Mesendoderm (in vitro differentiated cells): ENCODE measurements around the gene DDX18.
"Not testable (repeated sequence)": the region's sequence is repeated elsewhere in the genome, so short reads cannot be mapped to it uniquely, and the experiment has no call there.

Experiments used
- DNase-seq: peaks from one replicate; pipeline ENCODE4 v3.0.0; 2013
- H2AK5ac ChIP-seq: 2 replicates; pipeline ENCODE4 v1.6.1; 2013; ENCODE audit warnings: low read length, inconsistent platforms
- H2BK120ac ChIP-seq: 2 replicates; pipeline ENCODE4 v1.6.1; 2013; ENCODE audit warnings: low read depth, mild to moderate bottlenecking, low read length, moderate library complexity, mixed read lengths
- H2BK15ac ChIP-seq: replicated peaks from 2 replicates; pipeline ENCODE4 v1.6.1; 2013; ENCODE audit warnings: low read depth, mild to moderate bottlenecking, moderate library complexity
- H2BK5ac ChIP-seq: 2 replicates; pipeline ENCODE4 v1.6.1; 2013; ENCODE audit warnings: low read length, inconsistent platforms
- H3K18ac ChIP-seq: 2 replicates; pipeline ENCODE4 v1.6.1; 2013; ENCODE audit warnings: mild to moderate bottlenecking, low read length, mixed read lengths
- H3K23ac ChIP-seq: one replicate; pipeline ENCODE4 v1.6.1; 2013; ENCODE audit warnings: low read length
- H3K27ac ChIP-seq: 2 replicates; pipeline ENCODE4 v1.5.1; 2013; ENCODE audit warnings: low read depth, mild to moderate bottlenecking, inconsistent platforms, low read length, moderate library complexity
- H3K27me3 ChIP-seq: 2 replicates; pipeline ENCODE4 v1.6.1; 2013; ENCODE audit warnings: low read length, control low read depth, mild to moderate bottlenecking, inconsistent platforms; ENCODE audit not compliant: insufficient read depth, poor library complexity
- H3K36me3 ChIP-seq: 2 replicates; pipeline ENCODE4 v1.6.1; 2013; ENCODE audit warnings: low read length, inconsistent platforms; ENCODE audit not compliant: control insufficient read depth, insufficient read depth
- H3K4ac ChIP-seq: one replicate; pipeline ENCODE4 v1.6.1; 2013; ENCODE audit warnings: low read depth, mild to moderate bottlenecking, low read length, moderate library complexity
- H3K4me1 ChIP-seq: 2 replicates; pipeline ENCODE4 v1.6.1; 2013; ENCODE audit warnings: low read depth, low read length, inconsistent platforms; ENCODE audit not compliant: control insufficient read depth
- H3K4me2 ChIP-seq: 2 replicates; pipeline ENCODE4 v1.6.1; 2013; ENCODE audit warnings: low read length
- H3K4me3 ChIP-seq: 2 replicates; pipeline ENCODE4 v1.5.1; 2013; ENCODE audit warnings: mild to moderate bottlenecking, low read length
- H3K56ac ChIP-seq: one replicate; pipeline ENCODE4 v1.6.1; 2013; ENCODE audit warnings: low read length
- H3K79me1 ChIP-seq: 2 replicates; pipeline ENCODE4 v1.6.1; 2013; ENCODE audit warnings: low read length, inconsistent platforms
- H3K79me2 ChIP-seq: 2 replicates; pipeline ENCODE4 v1.6.1; 2013; ENCODE audit warnings: mild to moderate bottlenecking, low read length; ENCODE audit not compliant: control insufficient read depth, insufficient read depth
- H3K9ac ChIP-seq: 2 replicates; pipeline ENCODE4 v1.6.1; 2013; ENCODE audit warnings: low read length, inconsistent platforms
- H4K5ac ChIP-seq: one replicate; pipeline ENCODE4 v1.6.1; 2013; ENCODE audit warnings: low read length
- H4K8ac ChIP-seq: one replicate; pipeline ENCODE4 v1.6.1; 2013; ENCODE audit warnings: low read depth, mild to moderate bottlenecking, control low read depth, low read length, moderate library complexity
- WGBS: extraction: QIAGEN DNeasy Blood & Tissue Kit; methylation state at CpG from one replicate; pipeline ENCODE4 v1.1.7; 2013; ENCODE audit warnings: low lambda C conversion rate, missing lambda C conversion rate; ENCODE audit not compliant: insufficient coverage; ENCODE audit errors: extremely low coverage; 5-methylcytosine and 5-hydroxymethylcytosine counted together

Gene DDX18

DNA sequence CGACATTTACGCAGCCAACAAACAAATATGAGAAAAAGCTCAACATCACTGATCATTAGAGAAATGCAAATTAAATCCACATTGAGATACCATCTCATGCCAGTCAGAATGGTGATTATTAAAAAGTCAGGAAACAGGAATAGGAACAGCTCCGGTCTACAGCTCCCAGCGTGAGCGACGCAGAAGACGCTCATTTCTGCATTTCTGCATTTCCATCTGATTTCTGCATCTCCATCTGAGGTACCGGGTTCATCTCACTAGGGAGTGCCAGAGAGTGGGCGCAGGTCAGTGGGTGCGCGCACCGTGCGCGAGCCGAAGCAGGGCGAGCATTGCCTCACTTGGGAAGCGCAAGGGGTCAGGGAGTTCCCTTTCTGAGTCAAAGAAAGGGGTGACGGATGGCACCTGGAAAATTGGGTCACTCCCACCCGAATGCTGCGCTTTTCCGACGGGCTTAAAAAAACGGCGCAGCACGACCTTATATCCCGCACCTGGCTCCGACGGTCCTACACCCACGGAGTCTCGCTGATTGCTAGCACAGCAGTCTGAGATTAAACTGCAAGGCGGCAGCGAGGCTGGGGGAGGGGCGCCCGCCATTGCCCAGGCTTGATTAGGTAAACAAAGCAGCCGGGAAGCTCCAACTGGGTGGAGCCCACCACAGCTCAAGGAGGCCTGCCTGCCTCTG lies 10.7 kb upstream of the DDX18 start:
- not testable (repeated sequence) for H4K5ac ChIP-seq, H2BK5ac ChIP-seq, H3K79me2 ChIP-seq, H4K8ac ChIP-seq, H3K27ac ChIP-seq, H2BK15ac ChIP-seq, H3K27me3 ChIP-seq, H3K4me1 ChIP-seq, H2AK5ac ChIP-seq, H2BK120ac ChIP-seq, H3K4ac ChIP-seq, H3K23ac ChIP-seq, H3K79me1 ChIP-seq, H3K36me3 ChIP-seq
- Histone ChIP-seq H3K9ac (peak overlapping the region; percentile 22), H3K4me2 (peak overlapping the region; percentile 25), H3K4me3 (peak overlapping the region; percentile 23), H3K18ac (peak overlapping the region; percentile 56), H3K56ac (peak overlapping the region; percentile 80)
- no CpG with 5 or more reads among the region's 35 CpGs for WGBS
- peak; percentile 36 for DNase-seq

GRCh38 chr2:117812443-117812842 lies 2.0 kb upstream of the DDX18 start:
- no CpG with 5 or more reads among the region's 4 CpGs for WGBS

DNA sequence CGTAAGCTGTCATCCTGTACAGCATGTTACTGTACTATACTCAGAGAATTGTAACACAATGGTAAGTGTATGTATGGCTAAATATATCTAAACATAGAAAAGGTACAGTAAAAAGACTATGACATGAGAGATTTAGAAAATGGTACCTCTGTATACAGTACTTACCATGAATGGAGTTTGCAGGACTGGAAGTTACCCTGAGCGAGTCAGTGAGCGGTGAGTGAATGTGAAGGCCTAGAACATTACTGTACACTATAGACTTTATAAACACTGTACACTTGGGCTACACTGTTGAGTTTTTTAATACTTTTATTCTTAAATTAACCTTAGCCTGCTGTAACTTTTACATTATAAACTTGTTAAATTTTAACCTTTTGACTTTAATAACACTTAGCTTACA lies 1.5 kb downstream of the DDX18 start:
- Histone ChIP-seq H3K36me3 (peaks cover 2% of the 10 kb centered on the region), H2AK5ac (no peak overlapping the region), H3K23ac (no peak overlapping the region), H3K4ac (no peak overlapping the region), H3K18ac (no peak overlapping the region), H3K56ac (no peak overlapping the region), H4K8ac (no peak overlapping the region), H2BK120ac (no peak overlapping the region), H3K4me3 (no peak overlapping the region), H2BK5ac (no peak overlapping the region), H4K5ac (no peak overlapping the region), H3K79me2 (peaks cover 16% of the 10 kb centered on the region), H3K4me1 (no peaks in the 10 kb centered on the region), H3K27me3 (no peaks in the 10 kb centered on the region), H3K79me1 (peaks cover 7% of the 10 kb centered on the region), H3K27ac (no peak overlapping the region), H3K4me2 (peak overlapping the region; percentile 3), H2BK15ac (no peak overlapping the region), H3K9ac (peak overlapping the region; percentile 11)
- DNase-seq = no peak
- no CpG with 5 or more reads among the region's 3 CpGs for WGBS

More at GRCh38 chr2:117812443-117812842, 2.0 kb upstream of the DDX18 start:
- Histone ChIP-seq H3K36me3 (no peaks in the 10 kb centered on the region), H2AK5ac (no peak overlapping the region), H2BK120ac (no peak overlapping the region), H3K27ac (no peak overlapping the region), H3K27me3 (no peaks in the 10 kb centered on the region), H3K4me1 (no peaks in the 10 kb centered on the region), H3K79me1 (peaks cover 7% of the 10 kb centered on the region), H3K18ac (no peak overlapping the region), H2BK15ac (no peak overlapping the region), H3K79me2 (peaks cover 16% of the 10 kb centered on the region), H2BK5ac (no peak overlapping the region), H3K23ac (no peak overlapping the region), H3K56ac (no peak overlapping the region), H3K9ac (no peak overlapping the region), H3K4me2 (no peak overlapping the region), H4K5ac (no peak overlapping the region), H4K8ac (no peak overlapping the region), H3K4ac (no peak overlapping the region), H3K4me3 (no peak overlapping the region)
- peak; percentile 53 for DNase-seq

DNA sequence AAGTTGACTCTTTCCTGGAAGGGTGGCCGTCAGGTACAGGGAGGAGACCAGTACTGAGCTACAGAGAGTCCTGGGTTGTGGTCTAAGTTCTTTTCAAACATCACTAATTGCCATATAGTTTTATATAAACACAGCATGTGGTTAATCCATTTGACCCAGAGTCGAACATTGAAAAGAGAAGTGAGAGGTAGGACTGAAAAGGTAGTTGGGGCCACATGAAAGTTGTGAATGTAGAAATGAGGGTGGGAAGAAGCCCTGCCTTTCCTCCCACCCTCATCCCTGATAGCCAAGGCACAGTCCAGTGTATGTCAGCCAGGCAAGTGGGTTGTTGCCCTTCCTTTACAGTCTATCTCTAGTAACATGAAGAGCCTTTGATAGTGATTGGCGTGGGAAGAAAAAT lies 4.4 kb downstream of the DDX18 start:
- Histone ChIP-seq H3K4ac (no peak overlapping the region), H3K18ac (no peak overlapping the region), H2BK120ac (no peak overlapping the region), H3K56ac (no peak overlapping the region), H2BK15ac (no peak overlapping the region), H3K4me2 (no peak overlapping the region), H3K23ac (no peak overlapping the region), H4K5ac (no peak overlapping the region), H3K27ac (no peak overlapping the region), H3K36me3 (peaks cover 8% of the 10 kb centered on the region), H3K79me2 (peaks cover 16% of the 10 kb centered on the region), H3K27me3 (no peaks in the 10 kb centered on the region), H3K4me1 (no peaks in the 10 kb centered on the region), H3K9ac (no peak overlapping the region), H4K8ac (no peak overlapping the region), H3K4me3 (no peak overlapping the region), H3K79me1 (peaks cover 7% of the 10 kb centered on the region), H2AK5ac (no peak overlapping the region), H2BK5ac (no peak overlapping the region)
- DNase-seq = no peak
- no CpG with 5 or more reads among the region's 3 CpGs for WGBS

- H4K5ac ChIP-seq = no peak overlapping the region
- H3K4me1 ChIP-seq = no peaks in the 10 kb centered on the region
- H2AK5ac ChIP-seq = no peak overlapping the region
- H3K36me3 ChIP-seq = peaks cover 12% of the 10 kb centered on the region
- no peak overlapping the region for H3K4me3 ChIP-seq
- no peaks in the 10 kb centered on the region for H3K27me3 ChIP-seq
- no peak overlapping the region for H3K9ac ChIP-seq
- no CpG with 5 or more reads among the region's 1 CpG for WGBS
- H3K56ac ChIP-seq = no peak overlapping the region
- H3K18ac ChIP-seq = no peak overlapping the region
- H3K79me1 ChIP-seq = peaks cover 1% of the 10 kb centered on the region
- H3K4ac ChIP-seq = no peak overlapping the region
- H4K8ac ChIP-seq = no peak overlapping the region
- no peak overlapping the region for H2BK5ac ChIP-seq
- no peak overlapping the region for H3K23ac ChIP-seq
- no peak for DNase-seq
- H3K27ac ChIP-seq = no peak overlapping the region
- H3K79me2 ChIP-seq = peaks cover 8% of the 10 kb centered on the region
- H3K4me2 ChIP-seq = no peak overlapping the region
- H2BK15ac ChIP-seq = no peak overlapping the region
- H2BK120ac ChIP-seq = no peak overlapping the region
These were observed 6.0 kb downstream of the DDX18 start for GRCh38 chr2:117820444-117820843.

GRCh38 chr2:117825437-117825836 lies 10.9 kb downstream of the DDX18 start:
- Histone ChIP-seq H3K27ac (no peak overlapping the region), H3K9ac (no peak overlapping the region), H4K8ac (no peak overlapping the region), H4K5ac (no peak overlapping the region), H3K56ac (no peak overlapping the region), H3K4ac (no peak overlapping the region), H2AK5ac (no peak overlapping the region), H3K79me1 (no peaks in the 10 kb centered on the region), H3K23ac (no peak overlapping the region), H3K79me2 (no peaks in the 10 kb centered on the region), H2BK15ac (no peak overlapping the region), H2BK5ac (no peak overlapping the region), H3K27me3 (no peaks in the 10 kb centered on the region), H3K4me3 (no peak overlapping the region), H2BK120ac (no peak overlapping the region), H3K4me1 (no peaks in the 10 kb centered on the region), H3K4me2 (no peak overlapping the region), H3K36me3 (peaks cover 28% of the 10 kb centered on the region), H3K18ac (no peak overlapping the region)
- no peak for DNase-seq
- no CpG with 5 or more reads among the region's 8 CpGs for WGBS
